GM12873 (cell line): Measurements from ENCODE around the gene TNS3.

ENCODE experiments used
- CTCF ChIP-seq: IDR thresholded peaks from 2 replicates; pipeline ENCODE4 v1.5.1; 2012; ENCODE audit warnings: low read depth, mild to moderate bottlenecking, moderate library complexity, low read length, control low read depth; ENCODE audit not compliant: insufficient read depth; ENCODE audit errors: missing control alignments

The TNS3 gene

GRCh38 chr7:47511699-47512370 lies 70.1 kb downstream of the TNS3 start:
- TF ChIP-seq CTCF = no peak

GRCh38 chr7:47510786-47511185 lies 71.1 kb downstream of the TNS3 start:
- TF ChIP-seq CTCF = no peak

GRCh38 chr7:47510192-47510591 lies 71.7 kb downstream of the TNS3 start:
- no peak for TF ChIP-seq CTCF

GRCh38 chr7:47509571-47509970 lies 72.3 kb downstream of the TNS3 start:
- TF ChIP-seq CTCF = no peak

- no peak for TF ChIP-seq CTCF
Measured at GRCh38 chr7:47508389-47509380, 73.2 kb downstream of the TNS3 start.

- TF ChIP-seq CTCF = no peak
Measured at GRCh38 chr7:47507522-47507921, 74.4 kb downstream of the TNS3 start.
